A673 (cell line): ENCODE measurements around the gene DPYSL4. TPM values are rescaled to one million over a fixed set of nuclear protein-coding genes. Genes with fewer than 3 reads are reported as not detected.

Experiments
- BruUV-seq: library from RNA; stranded (reverse); fragments of 400-500 nt; replicated peaks from 2 replicates; lab custom pipeline; 2021; lab: Mats Ljungman, UMichigan
- CTCF ChIA-PET: fragments of 300-600 bp; sonication (Branson Sonifier 250); formaldehyde crosslinking; loops from one replicate; lab custom pipeline; 2022; ENCODE audit warnings: antibody characterized with exemption; lab: Charles Lee
- POLR2A ChIA-PET: fragments of 300-600 bp; sonication (Branson Sonifier 250); formaldehyde crosslinking; loops from one replicate; lab custom pipeline; 2022; ENCODE audit warnings: antibody characterized with exemption; ENCODE audit not compliant: low non-redundant PET; lab: Charles Lee
- DNase-seq: peaks from one replicate; pipeline ENCODE4 v3.0.0-alpha.2; 2015; ENCODE audit warnings: low spot score
- H3K27ac ChIP-seq: fragments of 200-600 bp; sonication (generic); 2 replicates; pipeline ENCODE4 v1.5.1; 2016; ENCODE audit warnings: mixed run types, low read depth, mild to moderate bottlenecking, mixed read lengths, antibody characterized with exemption, low read length; ENCODE audit not compliant: poor library complexity, severe bottlenecking
- H3K27me3 ChIP-seq: fragments of 200-600 bp; sonication (generic); replicated peaks from 2 replicates; pipeline ENCODE4 v1.6.1; 2017; ENCODE audit warnings: mixed run types, low read depth, mild to moderate bottlenecking, mixed read lengths, antibody characterized with exemption, low read length; ENCODE audit not compliant: insufficient read depth, poor library complexity
- H3K36me3 ChIP-seq: fragments of 200-600 bp; sonication (generic); 2 replicates; pipeline ENCODE4 v1.6.1; 2016; ENCODE audit warnings: mixed run types, mild to moderate bottlenecking, mixed read lengths, antibody characterized with exemption, low read length; ENCODE audit not compliant: insufficient read depth, poor library complexity, severe bottlenecking
- H3K4me1 ChIP-seq: fragments of 200-600 bp; sonication (generic); 2 replicates; pipeline ENCODE4 v1.6.1; 2017; ENCODE audit warnings: mixed run types, mild to moderate bottlenecking, mixed read lengths, antibody characterized with exemption, low read length; ENCODE audit not compliant: insufficient read depth, poor library complexity, severe bottlenecking
- H3K4me3 ChIP-seq: fragments of 200-600 bp; sonication (generic); 2 replicates; pipeline ENCODE4 v1.5.1; 2016; ENCODE audit warnings: low read depth, mixed run types, mild to moderate bottlenecking, mixed read lengths, low read length; ENCODE audit not compliant: poor library complexity, severe bottlenecking
- H3K9me3 ChIP-seq: fragments of 200-600 bp; sonication (generic); 2 replicates; pipeline ENCODE4 v1.6.1; 2016; ENCODE audit warnings: mixed run types, low read depth, mild to moderate bottlenecking, mixed read lengths, antibody characterized with exemption, low read length; ENCODE audit not compliant: poor library complexity, severe bottlenecking
- CTCF ChIP-seq: fragments of 300-800, 200-600 bp; sonication (generic); conservative IDR thresholded peaks from 2 replicates; pipeline ENCODE4 v1.5.1; 2017; ENCODE audit warnings: low read depth, mild to moderate bottlenecking, antibody characterized with exemption, low read length, moderate library complexity, mixed read lengths
- EZH2 ChIP-seq: fragments of 200-600 bp; sonication (generic); IDR thresholded peaks from 2 replicates; pipeline ENCODE4 v1.6.1; 2017; ENCODE audit warnings: borderline replicate concordance, low read depth, mild to moderate bottlenecking, mixed read lengths, antibody characterized with exemption, low read length; ENCODE audit not compliant: poor library complexity, severe bottlenecking
- intact Hi-C: fragments of 100-400 bp; cut with micrococcal nuclease; formaldehyde crosslinking; loops from one replicate; pipeline ENCODE4 v1.10.0; 2022; ENCODE audit not compliant: unreplicated experiment
- total RNA-seq: library from RNA; stranded (reverse); gene quantifications from 2 replicates; pipeline ENCODE4 v1.2.3, GENCODE V29; 2021

Gene DPYSL4
- total RNA-seq, 1 experiment from 2014 or later = 13.1 TPM

DNA sequence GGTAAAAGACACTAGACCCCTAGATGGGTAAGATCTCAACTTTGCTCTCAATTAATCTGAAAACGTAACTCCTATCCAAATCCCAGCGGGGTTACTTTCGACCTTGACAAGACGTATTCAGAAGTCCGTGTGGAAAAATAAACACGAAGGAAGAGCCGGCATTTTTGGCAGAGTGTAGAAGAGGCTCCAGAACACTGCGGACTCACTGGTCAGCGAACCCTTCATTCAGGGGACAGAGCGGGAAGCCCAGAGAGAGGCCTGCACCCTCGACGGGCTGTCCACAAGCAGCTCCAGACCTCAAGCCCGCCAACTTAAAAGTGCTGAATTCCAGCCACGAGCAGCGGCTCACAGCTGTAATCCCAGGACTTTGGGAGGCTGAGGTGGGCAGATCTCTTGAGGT, 54.7 kb downstream of the DPYSL4 start:
- Histone ChIP-seq H3K9me3 (no peaks in the 10 kb centered on the region), H3K27me3 (no peaks in the 10 kb centered on the region), H3K4me1 (no peaks in the 10 kb centered on the region), H3K4me3 (no peak overlapping the region), H3K27ac (no peak overlapping the region), H3K36me3 (no peaks in the 10 kb centered on the region)
- BruUV-seq = no TSS peak
- ChIA-PET CTCF (no interaction called here), POLR2A (no interaction called here)
- DNase-seq = no peak
- intact Hi-C loops = no loop called here
- TF ChIP-seq CTCF = no peak
- TF ChIP-seq EZH2 = no peak

DNA sequence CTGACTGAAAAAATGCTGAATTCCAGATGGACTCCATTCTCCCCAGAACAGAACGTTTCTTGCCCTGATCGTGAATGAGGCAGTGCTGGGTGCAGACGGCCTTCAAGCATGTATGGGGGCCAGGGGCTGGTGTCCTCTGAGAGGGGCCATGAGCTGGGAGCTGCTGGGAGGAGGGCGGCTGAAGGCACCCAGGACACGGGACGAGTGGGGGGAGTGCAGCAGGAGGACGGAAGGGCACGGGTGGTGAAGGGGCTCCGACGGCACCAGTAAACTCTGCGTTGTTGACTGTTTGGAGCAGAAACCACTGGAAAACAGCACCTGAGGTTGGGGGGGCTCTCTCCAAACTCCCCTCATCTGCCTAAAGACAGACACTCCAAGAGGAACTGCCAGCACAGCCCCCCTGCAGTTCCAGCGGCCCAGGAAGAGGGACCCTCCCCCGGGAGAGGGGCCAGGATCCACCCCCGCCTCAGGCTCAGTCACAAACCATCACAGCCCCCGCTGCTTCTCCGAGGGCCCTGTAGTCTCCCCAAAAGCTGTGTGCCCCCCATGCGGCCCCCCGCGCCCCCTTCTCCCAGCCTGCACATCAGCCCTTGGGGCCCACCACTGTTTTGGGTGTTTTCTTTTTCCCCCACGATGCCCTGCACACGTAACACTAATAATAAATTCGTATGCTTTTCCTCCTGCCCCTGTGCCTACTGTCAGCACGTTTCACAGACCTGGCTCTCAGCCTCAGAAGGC, 55.5 kb downstream of the DPYSL4 start:
- no peak for TF ChIP-seq EZH2
- TF ChIP-seq CTCF = no peak
- POLR2A ChIA-PET = no interaction called here
- Histone ChIP-seq H3K27me3 (no peaks in the 10 kb centered on the region), H3K4me3 (no peak overlapping the region), H3K4me1 (no peaks in the 10 kb centered on the region), H3K27ac (no peak overlapping the region), H3K9me3 (no peaks in the 10 kb centered on the region), H3K36me3 (no peaks in the 10 kb centered on the region)
- intact Hi-C loops = no loop called here
- DNase-seq = no peak
- no TSS peak for BruUV-seq
- CTCF ChIA-PET = no interaction called here

DNA sequence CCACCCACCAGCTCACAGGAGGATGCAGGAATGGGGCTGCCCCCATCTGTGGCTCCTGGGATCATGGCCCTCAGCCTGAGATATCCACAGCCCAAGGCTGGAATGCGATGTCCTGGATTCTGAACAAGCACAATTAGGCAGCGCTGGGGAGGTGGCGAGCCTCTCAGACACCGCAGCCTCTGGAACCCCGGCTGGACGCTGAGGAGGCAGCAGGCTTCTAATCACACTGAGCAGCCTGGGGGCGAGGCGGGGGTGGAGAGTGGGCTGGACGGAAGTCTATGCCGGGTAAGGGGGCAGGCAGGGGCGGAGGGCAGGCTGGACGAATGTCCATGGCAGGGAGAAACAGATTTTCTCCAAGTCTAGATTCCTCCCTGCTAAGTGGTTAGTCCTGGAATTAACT, 56.4 kb downstream of the DPYSL4 start:
- no peak for TF ChIP-seq CTCF
- no peak for TF ChIP-seq EZH2
- intact Hi-C loops = no loop called here
- no peak overlapping the region for H3K4me3 ChIP-seq
- no TSS peak for BruUV-seq
- CTCF ChIA-PET = no interaction called here
- no peaks in the 10 kb centered on the region for H3K27me3 ChIP-seq
- H3K27ac ChIP-seq = no peak overlapping the region
- no peak for DNase-seq
- H3K36me3 ChIP-seq = no peaks in the 10 kb centered on the region
- H3K4me1 ChIP-seq = no peaks in the 10 kb centered on the region
- no peaks in the 10 kb centered on the region for H3K9me3 ChIP-seq
- POLR2A ChIA-PET = no interaction called here
